ENCODE measurements around the gene HAPLN3. TPM values are rescaled to one million over a fixed set of nuclear protein-coding genes. Genes with fewer than 3 reads are reported as not detected.

Gene HAPLN3
- total and polyA plus RNA-seq, 2 donors (not counting 3 experiments of a cell fraction or from before 2014, with no cell fraction given) = 57.6 to 130 TPM

DNA sequence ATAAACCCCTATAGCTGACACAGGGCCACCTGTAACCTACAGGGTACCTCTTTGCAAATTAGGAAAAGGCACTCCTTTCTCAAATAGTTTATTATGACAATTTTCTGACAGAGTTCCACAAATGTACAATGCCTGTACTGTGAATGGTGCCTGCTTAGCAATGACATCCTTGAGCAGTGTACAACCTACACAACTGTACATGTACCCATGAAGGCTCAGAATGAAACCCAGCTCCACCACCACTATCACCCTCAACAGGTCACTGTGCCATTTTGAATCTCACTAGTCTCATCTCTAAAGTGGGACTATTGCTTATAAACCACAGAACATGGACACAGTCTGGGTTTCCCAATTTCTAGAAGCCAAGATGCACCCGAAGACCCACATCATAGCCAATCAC, 10.8 kb upstream of the HAPLN3 start:
- no peak for FAIRE-seq
- H3K36me3 ChIP-seq (ENCODE audit: control insufficient read depth in 2 of 2, extremely low read depth in 1 of 2, insufficient read depth in 2 of 2, low read length in 2 of 2) = no peaks in the 10 kb centered on the region

More for the DNA sequence above, 10.8 kb upstream of the HAPLN3 start:
- intact Hi-C loops (cut with micrococcal nuclease) (no loop called here), dilution Hi-C loops (cut with MboI; ENCODE audit: extremely low pct_ligation_motif_present, low sequenced_read_pairs) (no loop called here)
- POLR2A ChIA-PET = interaction anchor here (0.6 kb wide), 1 partner anchor 197 kb away, joined by 3 read pairs; no protein-coding TSS in a partner anchor
- Histone ChIP-seq H3K9ac (replicated peaks; ENCODE audit: extremely low read depth, insufficient read depth, low read length) (no peak overlapping the region), H3K4me2 (ENCODE audit: insufficient read depth, low read length) (no peak overlapping the region), H3K27me3 (ENCODE audit: control insufficient read depth in 2 of 2, insufficient read depth in 2 of 2, low read length in 2 of 2) (no peaks in the 10 kb centered on the region), H3K9me3 (replicated peaks; ENCODE audit: control insufficient read depth, insufficient read depth, low read length) (no peaks in the 10 kb centered on the region), H3K79me2 (ENCODE audit: control insufficient read depth, insufficient read depth, low read length) (no peaks in the 10 kb centered on the region), H3K4me1 (ENCODE audit: control insufficient read depth, extremely low read depth, insufficient read depth, low read length) (no peaks in the 10 kb centered on the region), H4K20me1 (replicated peaks; ENCODE audit: control insufficient read depth, extremely low read depth, insufficient read depth, low read length) (no peaks in the 10 kb centered on the region), H3K27ac (ENCODE audit: insufficient read depth, low read depth, low read length) (no peak overlapping the region), H2AFZ (ENCODE audit: low read depth, low read length) (no peak overlapping the region), H3K4me3 (replicated peaks in 1 of 3; ENCODE audit: insufficient read depth in 1 of 3, low read depth in 1 of 3, low read length in 3 of 3) (no peak overlapping the region), H3K9me1 (replicated peaks; ENCODE audit: control insufficient read depth, extremely low read depth, insufficient read depth, low read length) (no peaks in the 10 kb centered on the region)
- CTCF ChIA-PET = interaction anchor here (1.3 to 4.7 kb wide), 6 partner anchors 8 to 212 kb away, joined by 3 to 82 read pairs (median 24); partner anchors contain the start of genes HAPLN3 and MFGE8
- BruUV-seq (replicated peaks) = no TSS peak
- TF ChIP-seq, protein P1, sequence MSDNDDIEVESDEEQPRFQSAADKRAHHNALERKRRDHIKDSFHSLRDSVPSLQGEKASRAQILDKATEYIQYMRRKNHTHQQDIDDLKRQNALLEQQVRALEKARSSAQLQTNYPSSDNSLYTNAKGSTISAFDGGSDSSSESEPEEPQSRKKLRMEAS (IDR thresholded peaks at IDR 0.05; ENCODE audit: insufficient read depth, insufficient read length) = no peak
- TF ChIP-seq FOS (IDR thresholded peaks at IDR 0.05; ENCODE audit: borderline replicate concordance, insufficient read depth, low read length) (no peak), JUN (IDR thresholded peaks at IDR 0.05; ENCODE audit: borderline replicate concordance, insufficient read depth, insufficient read length, low read depth) (no peak), GATA2 (IDR thresholded peaks at IDR 0.05; ENCODE audit: insufficient read depth, insufficient read length, low read depth, low read length) (no peak), POLR2AphosphoS5 (IDR thresholded peaks at IDR 0.05; ENCODE audit: insufficient read depth, low read depth, low read length) (no peak), EZH2 (IDR thresholded peaks at IDR 0.05; ENCODE audit: borderline replicate concordance, low read depth, low read length, severe bottlenecking) (no peak), CTCF (IDR thresholded peaks at IDR 0.05; ENCODE audit: extremely low read depth in 1 of 2, insufficient read depth in 1 of 2, low read depth in 1 of 2, low read length in 2 of 2) (no peak), MYC (IDR thresholded peaks at IDR 0.05; ENCODE audit: low read depth, low read length) (no peak), POLR2A (IDR thresholded peaks at IDR 0.05; ENCODE audit: low read depth, low read length) (no peak)
- no peak for DNase-seq (ENCODE audit: low read depth, low spot score)
